HG03135 (cell line): ENCODE measurements around the gene ABR.

ENCODE experiments used
- ATAC-seq: cut with Tn5 transposase; IDR thresholded peaks from one replicate; pipeline ENCODE4 v1.9.1; 2021; ENCODE audit warnings: mild to moderate bottlenecking, moderate library complexity; ENCODE audit not compliant: unreplicated experiment

Gene ABR

DNA sequence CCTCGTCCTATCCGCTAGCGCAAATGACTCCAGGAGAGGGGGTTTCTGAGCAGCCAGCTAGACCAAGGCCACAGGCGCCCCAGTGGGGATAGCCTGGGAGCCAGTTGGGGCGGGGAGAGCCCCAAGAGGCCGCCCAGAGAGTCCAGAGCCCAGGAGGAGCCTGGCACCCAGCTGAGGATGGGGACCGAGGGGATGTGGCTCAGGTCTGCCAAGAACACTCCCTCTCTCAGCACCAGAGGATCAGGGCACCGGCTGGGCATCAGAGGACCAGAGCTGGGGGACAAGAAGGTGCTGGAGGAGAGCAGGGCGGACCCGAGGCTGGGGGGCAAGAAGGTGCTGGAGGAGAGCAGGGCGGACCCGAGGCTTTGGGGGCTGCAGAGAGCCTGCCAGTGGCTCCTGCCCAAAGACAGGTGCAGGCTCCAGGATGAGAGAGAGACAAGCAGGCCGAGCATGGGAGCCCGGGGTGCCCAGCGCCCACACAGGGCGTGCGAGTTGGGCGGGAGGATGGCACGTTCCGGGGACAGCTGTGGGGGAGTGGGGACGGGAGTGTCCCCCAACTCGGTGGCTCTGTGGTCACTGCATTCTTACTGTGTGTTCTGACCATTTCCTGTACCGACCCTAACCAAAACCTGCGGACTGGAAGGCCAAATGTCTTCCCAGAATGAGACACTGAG, 143.5 kb downstream of the ABR start:
- no peak for ATAC-seq

DNA sequence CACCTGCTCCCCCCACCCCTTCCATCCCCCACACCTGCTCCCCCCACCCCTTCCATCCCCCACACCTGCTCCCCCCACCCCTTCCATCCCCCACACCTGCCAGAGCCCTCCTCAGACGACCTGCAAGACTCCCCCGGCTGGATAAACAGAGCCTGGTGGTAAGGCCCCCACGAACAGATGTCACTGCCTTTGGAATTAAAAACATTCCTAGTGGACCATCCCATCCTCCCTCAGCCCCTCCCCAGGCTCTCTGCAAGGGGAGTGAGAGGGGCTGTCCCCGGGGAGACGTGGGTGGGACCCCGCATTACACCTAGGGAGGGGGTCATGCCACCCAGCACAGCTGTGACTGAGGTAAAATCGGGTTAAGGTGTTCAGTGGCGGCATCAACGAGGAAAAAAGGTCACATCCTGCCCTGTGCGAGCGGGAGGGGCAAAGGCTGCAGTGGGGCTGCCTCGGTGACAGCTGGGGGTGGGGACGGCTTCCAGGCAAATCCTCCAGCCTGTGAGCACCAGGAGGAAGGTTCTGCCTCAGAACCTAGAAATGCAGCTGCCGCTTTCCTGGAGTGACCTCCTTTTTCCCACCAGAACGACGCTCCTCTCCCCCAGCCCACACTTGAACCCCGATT, 144.1 kb downstream of the ABR start:
- ATAC-seq: no peak

GRCh38 chr17:1034652-1035210, 145.1 kb downstream of the ABR start:
- no peak for ATAC-seq

DNA sequence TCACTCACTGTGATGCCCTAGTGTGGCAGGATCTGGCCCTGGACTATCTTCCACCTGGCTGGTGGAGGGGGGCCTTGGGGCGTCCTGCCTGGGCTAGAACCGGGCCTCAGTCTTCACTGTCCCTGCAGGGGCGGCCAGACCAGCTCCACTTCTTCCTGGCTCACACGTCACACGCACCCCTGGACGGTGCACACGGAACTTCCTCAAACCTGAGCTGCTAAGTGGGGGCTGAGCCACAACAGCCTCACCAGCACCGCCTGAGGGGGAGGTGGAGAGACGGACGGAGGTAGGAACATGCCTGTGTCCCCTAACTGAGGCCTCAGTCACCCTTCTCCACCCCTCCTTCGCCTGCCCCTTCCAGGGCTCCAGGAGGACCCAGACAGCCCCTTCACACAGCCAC, 146.3 kb downstream of the ABR start:
- ATAC-seq: no peak

DNA sequence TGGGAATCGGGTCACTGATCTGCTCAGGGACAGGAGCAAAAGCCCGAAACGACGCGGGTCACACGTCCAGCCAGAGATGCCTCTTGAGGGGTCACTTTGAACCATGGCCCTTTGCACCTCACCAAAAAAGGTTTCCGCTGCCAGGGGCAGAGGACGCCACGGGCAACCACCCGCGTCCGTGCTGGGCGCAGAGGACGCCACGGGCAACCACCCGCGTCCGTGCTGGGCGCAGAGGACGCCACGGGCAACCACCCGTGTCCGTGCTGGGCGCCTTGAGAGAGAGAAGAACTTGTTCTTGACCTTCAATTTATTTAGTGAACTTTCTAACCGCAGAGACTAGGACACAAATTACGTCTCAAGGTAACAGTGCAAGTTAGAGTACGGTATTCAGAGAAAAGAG, 147.4 kb downstream of the ABR start:
- ATAC-seq: no peak

GRCh38 chr17:1031711-1032110, 148.1 kb downstream of the ABR start:
- ATAC-seq: no peak

GRCh38 chr17:1030684-1031532, 148.9 kb downstream of the ABR start:
- ATAC-seq: no peak

DNA sequence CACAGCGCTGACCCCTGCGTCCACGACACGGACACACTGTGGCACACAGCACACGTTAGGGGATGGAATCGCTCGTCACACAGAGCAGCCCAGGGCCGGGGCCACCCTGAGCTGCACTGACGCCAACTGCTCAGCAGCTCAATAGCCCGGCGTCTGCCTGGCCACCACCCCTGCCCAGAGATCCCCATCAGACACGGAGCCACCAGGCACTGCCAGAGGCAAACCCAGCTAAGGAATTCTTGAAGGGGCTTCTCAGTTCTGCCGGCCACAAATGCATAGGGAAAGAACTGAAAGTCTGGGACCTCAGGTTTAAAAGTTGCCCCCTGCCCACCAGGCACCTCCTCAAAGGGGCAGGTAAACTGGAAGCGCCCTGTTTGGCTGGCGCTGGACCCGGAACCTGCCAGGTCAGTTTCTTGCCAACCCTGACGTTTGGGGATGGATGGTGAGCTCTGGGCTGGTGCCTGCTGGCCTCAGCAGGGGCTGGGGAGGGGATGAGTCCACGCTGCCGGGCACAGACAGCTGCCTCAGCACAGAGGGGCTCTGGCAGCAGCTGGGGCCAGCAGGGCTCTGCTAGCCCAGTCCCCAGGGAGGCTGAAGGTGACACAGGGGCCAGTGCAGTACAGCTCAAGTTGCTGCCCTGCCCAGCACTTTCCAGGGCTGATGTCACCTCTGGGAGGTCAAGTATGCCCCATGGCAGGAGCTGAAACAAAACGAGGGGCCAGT, 149.7 kb downstream of the ABR start:
- no peak for ATAC-seq

DNA sequence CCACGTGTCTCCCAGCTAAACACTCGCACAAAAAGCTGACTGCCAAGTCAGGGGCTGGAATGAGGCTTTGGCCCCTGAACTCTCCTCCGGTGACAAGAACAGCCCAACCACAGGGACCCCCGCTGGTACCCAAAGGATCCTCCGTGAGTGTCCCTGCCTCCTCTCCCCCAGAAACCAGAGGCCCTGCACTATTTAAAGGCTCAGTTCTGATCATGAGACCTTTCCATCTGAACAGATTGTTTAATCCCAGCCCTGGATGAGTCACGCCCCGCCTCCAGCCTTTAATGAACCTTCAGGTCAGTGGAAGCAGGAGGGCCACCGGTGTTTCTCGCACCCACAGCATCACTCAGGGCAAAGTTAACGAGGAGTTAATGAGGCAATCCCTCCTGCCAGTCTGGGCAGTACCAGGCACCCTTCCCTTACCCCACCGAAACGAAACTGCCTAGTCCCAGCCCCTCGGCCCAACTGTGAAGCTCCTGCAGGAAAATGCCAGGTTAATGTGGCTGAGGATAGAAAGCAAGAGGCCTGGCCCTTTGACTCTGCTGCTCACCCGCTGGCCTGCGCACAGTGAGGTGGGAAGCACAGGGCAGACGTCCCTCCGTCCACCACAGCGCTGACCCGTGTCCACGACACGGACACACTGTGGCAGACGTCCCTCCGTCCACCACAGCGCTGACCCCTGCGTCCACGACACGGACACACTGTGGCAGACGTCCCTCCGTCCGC, 150.4 kb downstream of the ABR start:
- no peak for ATAC-seq

DNA sequence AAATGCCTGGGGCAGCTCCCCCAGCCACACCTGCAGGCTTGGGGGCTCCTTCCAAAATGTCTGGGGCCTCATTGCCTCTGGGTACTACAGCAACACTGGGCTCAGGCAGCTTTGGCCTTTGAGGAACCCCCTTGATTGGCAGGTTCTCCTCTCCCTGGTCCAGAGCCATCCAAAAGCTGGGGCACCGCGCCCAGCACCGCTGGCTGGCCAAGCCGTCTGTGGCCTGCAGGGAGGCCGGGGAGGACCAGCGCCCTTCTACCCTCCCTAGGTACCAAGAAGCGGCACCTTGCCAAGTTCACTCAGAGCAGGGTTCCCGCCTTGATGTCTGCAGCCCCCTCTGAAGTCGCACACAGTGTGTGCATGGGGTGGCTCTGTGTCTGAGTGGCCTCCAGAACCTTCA, 152.7 kb downstream of the ABR start:
- no peak for ATAC-seq

DNA sequence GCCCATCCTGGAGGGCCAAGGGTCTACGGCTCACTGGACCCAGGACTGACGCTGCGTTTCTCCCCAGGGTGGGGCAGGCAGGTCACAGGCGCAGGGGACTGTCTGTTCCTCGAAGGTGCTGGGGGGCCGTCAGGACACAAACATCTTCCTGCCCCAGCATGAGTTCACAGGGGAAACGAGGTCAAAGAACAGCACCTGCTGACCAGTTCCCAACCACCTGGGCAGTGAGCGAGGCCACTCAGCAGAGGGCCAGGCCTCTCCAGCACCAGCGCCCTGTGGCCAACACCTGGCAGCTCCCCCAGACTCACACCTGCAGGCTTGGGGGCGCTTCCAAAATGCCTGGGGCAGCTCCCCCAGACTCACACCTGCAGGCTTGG, 153.2 kb downstream of the ABR start:
- no peak for ATAC-seq

DNA sequence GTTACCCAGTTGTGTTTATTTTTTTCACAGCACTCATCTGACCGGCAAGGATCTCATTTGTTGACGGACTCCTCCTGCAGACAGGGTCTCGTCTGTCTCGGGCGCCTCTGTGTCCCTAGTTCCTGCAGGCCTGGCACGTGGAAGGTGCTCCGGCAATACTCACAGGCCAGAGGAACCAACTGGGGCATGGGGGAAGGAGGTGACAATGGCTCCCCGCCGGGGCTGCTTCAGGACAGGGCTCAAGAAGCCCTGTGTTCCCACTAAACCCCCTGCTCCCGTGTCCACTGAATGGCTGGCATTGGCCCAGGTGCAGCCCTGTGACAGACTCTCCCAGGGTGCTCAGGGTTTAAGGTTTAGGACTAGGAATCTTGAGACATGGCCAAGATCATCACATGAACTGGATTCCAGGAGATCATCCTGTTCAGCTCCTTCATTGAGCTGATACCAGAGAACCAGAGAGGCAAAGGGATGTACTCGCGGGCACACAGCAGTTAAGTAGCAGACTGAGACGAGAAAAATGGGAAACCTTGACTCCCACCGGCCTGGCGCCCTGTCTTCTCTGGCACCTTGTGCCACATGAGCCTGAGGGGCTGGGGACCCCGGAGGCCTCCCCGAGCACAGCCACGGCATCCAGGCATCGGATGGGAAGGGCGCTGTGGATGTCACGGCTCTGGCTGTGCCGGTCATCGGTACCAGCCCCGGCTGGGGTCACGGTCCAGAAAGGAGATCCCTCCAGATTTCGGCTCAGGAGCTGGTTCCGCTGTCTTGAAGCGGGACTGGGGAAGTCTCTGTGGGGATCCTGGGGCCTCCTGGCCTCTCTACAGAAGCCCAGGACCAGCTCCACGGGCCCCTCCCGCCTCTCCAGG, 153.8 kb downstream of the ABR start:
- ATAC-seq: no peak

GRCh38 chr17:1024076-1024475, 155.7 kb downstream of the ABR start:
- ATAC-seq: no peak

DNA sequence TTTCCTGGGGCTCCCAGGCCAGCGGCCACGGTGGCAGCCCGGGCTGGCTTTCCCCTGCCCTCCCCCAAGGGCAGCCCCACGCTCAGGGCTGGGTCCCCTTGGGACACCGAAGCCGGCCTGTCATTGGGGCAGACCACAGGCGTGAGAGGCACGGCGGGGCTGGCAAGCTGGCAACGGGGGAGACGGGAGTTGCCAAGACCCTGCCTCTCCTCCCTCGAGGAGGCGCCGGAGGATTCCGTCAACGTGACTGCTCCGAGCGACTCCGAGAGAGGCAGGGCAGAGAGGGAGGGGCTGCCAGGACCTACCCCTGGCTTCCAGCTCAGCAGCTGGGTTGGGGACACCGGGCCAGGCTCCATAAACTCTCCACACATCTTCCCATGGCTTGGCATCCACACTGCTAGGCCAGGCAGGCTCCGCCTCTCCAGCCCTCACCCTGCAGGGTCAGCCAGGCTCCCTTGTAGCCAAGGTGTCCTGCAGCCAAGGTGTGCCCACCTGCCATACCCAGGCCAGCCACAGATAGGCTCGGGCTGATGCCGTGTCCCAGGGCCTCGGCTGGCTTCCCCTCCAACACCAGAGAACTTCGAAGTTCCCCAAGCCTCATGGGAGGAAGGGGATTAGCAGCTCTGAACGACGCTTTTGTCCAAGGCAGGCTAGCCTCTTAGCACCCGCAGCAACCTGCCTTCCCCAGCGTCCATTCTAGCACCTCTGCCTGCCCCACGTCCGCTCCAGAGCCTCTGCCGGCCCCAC, 157.3 kb downstream of the ABR start:
- ATAC-seq: no peak

- no peak for ATAC-seq
Measured at GRCh38 chr17:1021147-1021546, 158.6 kb downstream of the ABR start.

GRCh38 chr17:1019451-1019850, 160.3 kb downstream of the ABR start:
- ATAC-seq: no peak

- ATAC-seq: no peak
Measured at GRCh38 chr17:1018547-1018946, 161.2 kb downstream of the ABR start.

- ATAC-seq: no peak
Measured at GRCh38 chr17:1013729-1014090, 166.1 kb downstream of the ABR start.
